Ureter (tissue), 1 donor: ENCODE measurements around the gene BTRC. TPM values are rescaled to one million over a fixed set of nuclear protein-coding genes. Genes with fewer than 3 reads are reported as not detected.
"Not testable (repeated sequence)": the region's sequence is repeated elsewhere in the genome, so short reads cannot be mapped to it uniquely, and the experiment has no call there.

ENCODE experiments used
- DNase-seq: peaks from one replicate; pipeline ENCODE4 v3.0.0-alpha.2; 2020; ENCODE audit warnings: low spot score
- total RNA-seq: library from RNA; stranded (reverse); gene quantifications from one replicate; pipeline ENCODE4 v1.2.4, GENCODE V29; 2023
- donor health status: DM: yes; HTN: yes; CAD: no.

Gene BTRC
- total RNA-seq, result 30.9 TPM

DNA sequence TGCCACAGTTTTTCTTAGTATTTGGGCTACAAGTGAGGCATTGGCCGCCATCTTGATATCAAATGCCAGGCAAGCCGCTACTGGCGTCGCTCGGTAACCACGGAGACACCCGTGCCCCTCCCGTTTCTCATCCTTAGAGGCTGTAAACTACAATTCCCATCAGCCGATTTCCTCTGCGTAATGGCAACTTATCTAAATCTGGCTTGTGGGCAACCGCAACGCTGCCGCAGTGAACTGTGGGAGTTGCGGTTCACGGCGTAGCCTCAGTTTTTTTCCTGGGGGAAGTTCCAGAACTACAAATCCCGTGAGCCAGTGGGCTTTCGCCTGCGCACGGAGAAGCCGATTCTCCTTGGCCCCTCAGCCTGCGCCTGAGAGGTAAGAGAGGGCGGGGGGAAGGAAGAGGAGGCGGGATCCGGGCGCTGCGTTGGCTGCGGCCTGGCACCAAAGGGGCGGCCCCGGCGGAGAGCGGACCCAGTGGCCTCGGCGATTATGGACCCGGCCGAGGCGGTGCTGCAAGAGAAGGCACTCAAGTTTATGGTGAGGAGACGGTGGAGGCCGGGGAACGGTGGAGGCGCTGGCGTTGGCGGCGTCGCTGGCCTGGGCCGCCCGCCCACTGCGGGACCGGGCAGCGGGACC, at the start of gene BTRC:
TSS of gene BTRC (plus strand) at position 474 of the 636 bp plus-strand sequence. CDS start at position 490, 16 bp downstream.
- DNase-seq, result peak; percentile 96

- no peak for DNase-seq
Observed at GRCh38 chr10:101304316-101304715, 49.6 kb upstream of the BTRC start.

DNA sequence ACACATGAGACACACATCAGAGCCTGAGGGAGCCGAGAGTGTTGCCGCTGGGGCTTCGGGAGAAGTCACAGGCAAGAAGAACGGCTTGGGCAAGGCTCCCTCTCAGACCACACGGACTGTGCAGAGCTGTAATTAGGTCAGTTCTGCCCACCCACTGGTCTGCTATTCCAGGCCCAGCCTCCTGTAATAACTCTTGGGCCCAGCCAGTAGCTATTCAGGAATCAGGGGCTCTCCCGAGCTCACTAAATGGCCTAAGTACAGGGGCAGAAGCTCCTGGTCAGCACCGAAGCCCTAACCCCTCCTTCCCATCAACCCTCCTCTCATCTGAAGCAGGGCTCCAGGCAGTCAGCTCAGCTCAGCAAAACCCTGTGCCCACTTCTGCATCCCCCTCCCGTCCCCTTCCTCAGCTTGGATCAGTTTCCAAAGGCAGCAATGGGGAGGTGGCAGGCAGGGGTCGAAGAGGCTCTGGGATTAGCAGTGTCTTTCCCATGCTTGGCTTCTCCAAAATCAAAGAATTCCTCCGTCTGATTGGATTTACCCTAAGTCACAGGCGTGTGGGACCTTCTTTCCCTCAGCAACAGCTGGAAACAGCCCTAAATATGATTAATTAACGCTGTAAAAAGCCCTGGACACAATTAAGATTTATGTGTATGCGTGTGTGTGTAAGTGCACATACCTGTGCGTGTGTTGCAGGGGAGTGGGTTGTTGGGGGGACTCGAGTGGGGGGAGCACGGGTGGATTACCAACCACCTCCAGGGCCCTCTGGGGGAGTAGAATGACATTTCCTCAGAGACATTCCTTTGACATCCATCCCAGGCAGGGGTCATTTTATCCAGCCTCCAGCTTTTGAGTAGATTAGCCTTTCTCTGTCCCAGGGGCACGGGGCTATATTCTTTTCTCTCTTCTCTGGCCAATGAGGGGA, 48.4 kb upstream of the BTRC start:
- no peak for DNase-seq

- DNase-seq, result no peak
Observed at GRCh38 chr10:101308051-101308450, 45.9 kb upstream of the BTRC start.

DNA sequence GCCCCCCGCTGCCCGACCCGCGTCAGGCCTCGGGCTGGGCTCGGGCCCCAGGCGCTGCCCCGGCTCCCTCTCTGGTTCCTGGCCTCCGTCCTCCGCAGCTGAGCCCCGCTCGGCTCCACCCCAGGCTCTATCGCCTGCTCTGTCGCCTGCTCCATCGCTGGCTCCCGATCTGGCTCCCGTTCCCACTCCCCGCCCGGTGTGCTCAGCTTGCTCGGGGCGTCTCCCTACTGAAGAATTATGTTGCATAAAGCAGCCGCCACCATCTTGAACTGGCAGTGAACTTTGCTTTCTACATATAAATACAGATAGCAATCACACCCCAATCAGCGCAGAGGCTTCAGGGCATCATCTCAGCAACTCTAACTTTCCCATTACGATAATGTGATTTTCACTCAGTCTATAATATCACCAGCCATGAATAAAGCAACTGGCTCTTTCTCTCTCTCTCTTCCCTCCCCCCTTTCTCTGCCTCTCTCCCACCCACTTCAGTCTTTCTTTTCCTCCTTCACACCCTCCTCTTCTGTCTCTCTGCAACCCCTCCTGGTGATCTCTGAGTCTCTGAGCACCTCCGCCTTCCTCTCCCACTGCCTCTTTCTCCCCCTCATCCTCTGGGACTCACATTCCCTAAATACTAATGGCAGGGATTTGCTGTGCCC, 43.3 kb upstream of the BTRC start:
- no peak for DNase-seq

DNA sequence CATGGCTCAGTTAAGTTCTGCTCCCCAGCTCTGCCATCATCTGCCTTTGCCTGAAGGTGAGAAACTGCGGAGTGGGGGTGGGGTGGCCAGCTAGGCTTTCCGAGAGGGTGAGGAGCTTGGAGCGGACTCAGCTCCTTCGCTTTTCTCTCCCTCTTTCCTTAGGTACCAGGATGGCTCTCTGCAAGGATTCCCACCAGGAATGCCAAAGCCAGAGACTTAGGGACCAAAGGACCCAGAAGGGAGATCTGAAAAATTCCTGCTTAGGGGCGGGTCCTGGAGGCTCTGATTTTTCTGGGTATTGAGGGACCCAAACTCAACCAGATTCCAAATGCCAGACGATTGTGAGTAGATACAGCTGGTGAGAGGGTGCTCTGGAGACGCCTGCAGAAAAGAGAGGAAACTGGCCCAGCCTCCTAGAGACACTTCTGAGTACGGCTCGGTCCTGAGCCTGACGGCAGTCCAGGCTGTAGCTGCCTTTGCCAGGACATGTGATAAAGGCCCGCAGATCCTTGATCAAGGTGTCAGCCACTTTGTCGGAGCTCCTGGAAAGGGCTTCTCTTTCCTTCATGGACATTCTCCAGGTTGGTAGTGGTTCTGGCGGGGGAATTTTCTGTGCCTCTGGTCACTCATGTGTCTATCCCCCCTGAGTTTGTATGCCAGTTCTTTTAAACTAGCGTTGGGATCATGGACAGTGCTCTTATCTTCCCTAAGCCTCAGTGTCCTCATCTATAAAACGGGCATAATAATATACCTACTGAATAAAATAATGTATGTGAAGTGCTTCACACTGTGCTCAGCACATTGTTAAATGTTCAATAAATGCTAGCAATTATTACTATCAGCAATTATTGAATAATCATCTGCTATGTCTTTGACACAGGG, 42.5 kb upstream of the BTRC start:
- peak; percentile 52 for DNase-seq

- no peak for DNase-seq
Observed at GRCh38 chr10:101319241-101319915, 34.6 kb upstream of the BTRC start.

DNA sequence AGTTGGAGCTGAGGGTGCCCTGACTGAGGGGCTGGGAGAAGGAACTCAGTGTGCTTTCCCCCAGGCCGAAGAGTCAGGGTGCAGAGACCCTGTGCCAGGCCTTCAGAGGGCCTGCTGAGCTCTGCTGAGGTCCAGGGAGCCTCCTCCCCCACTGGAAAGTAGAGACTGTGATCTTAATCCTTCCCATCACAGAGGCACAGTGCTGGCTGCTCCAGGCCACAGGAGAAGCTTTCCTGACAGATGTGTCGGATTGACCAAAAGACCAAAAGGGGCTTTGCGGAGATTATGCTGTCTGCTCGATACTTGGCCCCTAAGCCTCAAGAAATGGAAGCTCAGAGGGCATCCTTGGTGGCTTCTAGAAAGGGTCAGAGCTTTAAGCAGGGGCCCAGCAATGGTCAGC, 32.9 kb upstream of the BTRC start:
- DNase-seq, result no peak

GRCh38 chr10:101322266-101323108, 31.5 kb upstream of the BTRC start:
- DNase-seq, result no peak

DNA sequence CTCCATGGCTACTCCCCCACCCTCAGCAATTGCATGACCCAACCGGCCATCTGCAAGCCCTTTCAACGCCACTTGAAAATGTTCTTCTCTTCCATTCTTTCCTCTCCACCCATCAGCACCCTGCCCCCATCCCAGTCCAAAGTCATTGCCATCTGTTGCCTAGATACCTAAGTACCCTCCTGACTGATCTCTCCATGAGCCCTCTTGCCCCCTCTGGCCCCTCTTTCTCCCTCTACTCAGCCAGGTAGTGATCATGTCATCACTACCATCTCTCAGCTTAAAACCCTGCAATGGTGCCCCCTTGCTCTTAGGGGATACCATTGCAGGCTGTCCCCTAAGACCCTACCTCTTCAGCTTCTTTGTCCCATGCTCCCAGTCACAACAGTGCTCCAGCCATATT, 30.5 kb upstream of the BTRC start:
- DNase-seq, result no peak

DNA sequence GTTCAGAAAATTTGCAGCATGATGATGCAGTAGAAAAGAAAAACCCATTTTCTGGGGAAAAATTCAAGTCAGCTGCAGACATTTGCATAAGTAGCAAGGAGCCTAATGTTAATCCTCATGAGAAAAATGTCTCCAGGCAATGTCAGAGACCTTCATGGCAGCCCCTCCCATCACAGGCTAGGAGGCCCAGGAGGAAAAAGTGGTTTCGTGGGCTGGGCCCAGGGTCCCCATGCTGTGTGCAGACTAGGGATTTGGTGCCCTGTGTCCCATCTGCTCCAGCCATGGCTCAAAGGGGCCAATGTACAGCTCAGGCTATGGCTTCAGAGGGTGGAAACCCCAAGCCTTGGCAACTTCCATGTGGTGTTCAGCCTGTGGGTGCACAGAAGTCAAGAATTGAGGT, 26.5 kb upstream of the BTRC start:
- DNase-seq, result not testable (repeated sequence)

- no peak for DNase-seq
Observed at GRCh38 chr10:101329341-101330032, 24.5 kb upstream of the BTRC start.

GRCh38 chr10:101330231-101330630, 23.7 kb upstream of the BTRC start:
- DNase-seq, result no peak

- DNase-seq, result no peak
Observed at GRCh38 chr10:101330631-101331225, 23.2 kb upstream of the BTRC start.

- DNase-seq, result no peak
Observed at GRCh38 chr10:101331956-101332355, 22.0 kb upstream of the BTRC start.

GRCh38 chr10:101334259-101334658, 19.7 kb upstream of the BTRC start:
- not testable (repeated sequence) for DNase-seq

GRCh38 chr10:101336382-101336781, 17.6 kb upstream of the BTRC start:
- DNase-seq, result no peak

GRCh38 chr10:101337836-101338235, 16.1 kb upstream of the BTRC start:
- no peak for DNase-seq

GRCh38 chr10:101341438-101341837, 12.5 kb upstream of the BTRC start:
- DNase-seq, result no peak
